HEK293 (cell line): ENCODE data around the gene TP63.
"Not testable (repeated sequence)": the region's sequence is repeated elsewhere in the genome, so short reads cannot be mapped to it uniquely, and the experiment has no call there.

Experiments
- CTCF ChIA-PET: fragments of 350-600 bp; formaldehyde crosslinking; extraction: SDS; loops from one replicate; lab custom pipeline; 2021; ENCODE audit warnings: antibody characterized with exemption; lab: Yijun Ruan, JAX
- POLR2A ChIA-PET: fragments of 300-600 bp; formaldehyde crosslinking; extraction: SDS; loops from one replicate; lab custom pipeline; 2020; ENCODE audit warnings: antibody characterized with exemption, inconsistent platforms; lab: Yijun Ruan, JAX
- H3K27ac ChIP-seq: fragments of 200-500 bp; sonication (Bioruptor generic); 2 replicates; pipeline ENCODE4 v1.5.1; 2014; ENCODE audit warnings: low read depth, low read length, control low read depth, inconsistent platforms; ENCODE audit errors: extremely low read depth
- H3K36me3 ChIP-seq, 2 experiments: fragments of 200-500 bp in 1 of 2; sonication (Bioruptor generic) in 1 of 2; 1 replicate in 1 of 2; 2 replicates in 1 of 2; pipeline ENCODE4 v1.5.1; 2014 to 2017; ENCODE audit warnings: inconsistent platforms in 2 of 2, low read length in 2 of 2; ENCODE audit not compliant: control insufficient read depth in 2 of 2, insufficient read depth in 1 of 2
- H3K4me1 ChIP-seq: fragments of 200-500 bp; sonication (Bioruptor generic); 2 replicates; pipeline ENCODE4 v1.5.1; 2014; ENCODE audit warnings: mild to moderate bottlenecking, low read length, inconsistent platforms; ENCODE audit not compliant: control insufficient read depth, insufficient read depth
- H3K4me3 ChIP-seq: 2 replicates; pipeline ENCODE4 v1.5.1; 2011; ENCODE audit warnings: low read depth, mild to moderate bottlenecking, control low read depth, low read length, moderate library complexity
- H3K9me3 ChIP-seq: fragments of 200-500 bp; sonication (Bioruptor generic); 2 replicates; pipeline ENCODE4 v1.5.1; 2014; ENCODE audit warnings: low read depth, low read length, inconsistent platforms; ENCODE audit not compliant: control insufficient read depth, insufficient read depth
- BCL11A ChIP-seq: fragments of 450-650 bp; formaldehyde crosslinking; IDR thresholded peaks from 2 replicates; pipeline ENCODE4 v1.5.1; 2016; ENCODE audit warnings: low read depth, missing biosample characterization, missing genetic modification characterization
- SALL2 ChIP-seq: fragments of 450-650 bp; formaldehyde crosslinking; IDR thresholded peaks from 2 replicates; pipeline ENCODE4 v1.5.0; 2017; ENCODE audit warnings: missing biosample characterization, mild to moderate bottlenecking, missing genetic modification characterization, borderline replicate concordance
- ZBTB17 ChIP-seq: fragments of 450-650 bp; formaldehyde crosslinking; IDR thresholded peaks from 2 replicates; pipeline ENCODE4 v1.5.1; 2016; ENCODE audit warnings: missing biosample characterization, missing genetic modification characterization
- ZBTB7A ChIP-seq: fragments of 450-650 bp; formaldehyde crosslinking; IDR thresholded peaks from 2 replicates; pipeline ENCODE4 v1.5.1; 2016; ENCODE audit warnings: low read depth, missing biosample characterization, missing genetic modification characterization
- ZFP69B ChIP-seq: fragments of 450-650 bp; formaldehyde crosslinking; IDR thresholded peaks from 2 replicates; pipeline ENCODE4 v1.5.1; 2016; ENCODE audit warnings: missing biosample characterization, missing genetic modification characterization
- ZIC2 ChIP-seq: fragments of 450-650 bp; formaldehyde crosslinking; IDR thresholded peaks from 2 replicates; pipeline ENCODE4 v1.5.1; 2016; ENCODE audit warnings: missing biosample characterization, missing genetic modification characterization
- ZNF146 ChIP-seq: fragments of 450-650 bp; formaldehyde crosslinking; IDR thresholded peaks from 2 replicates; pipeline ENCODE4 v1.5.1; 2016; ENCODE audit warnings: missing biosample characterization, missing genetic modification characterization
- ZNF175 ChIP-seq: fragments of 450-650 bp; formaldehyde crosslinking; IDR thresholded peaks from 2 replicates; pipeline ENCODE4 v1.5.1; 2016; ENCODE audit warnings: missing biosample characterization, missing genetic modification characterization
- ZNF514 ChIP-seq: fragments of 450-650 bp; formaldehyde crosslinking; IDR thresholded peaks from 2 replicates; pipeline ENCODE4 v1.5.1; 2016; ENCODE audit warnings: missing biosample characterization, missing genetic modification characterization
- ZNF529 ChIP-seq: fragments of 450-650 bp; formaldehyde crosslinking; IDR thresholded peaks from 2 replicates; pipeline ENCODE4 v1.5.1; 2017; ENCODE audit warnings: missing genetic modification characterization, missing biosample characterization; ENCODE audit not compliant: insufficient replicate concordance
- ZNF629 ChIP-seq: fragments of 450-650 bp; formaldehyde crosslinking; IDR thresholded peaks from 2 replicates; pipeline ENCODE4 v1.5.1; 2017; ENCODE audit warnings: missing biosample characterization, missing genetic modification characterization
- ZNF837 ChIP-seq: fragments of 450-650 bp; formaldehyde crosslinking; IDR thresholded peaks from 2 replicates; pipeline ENCODE4 v1.5.1; 2016; ENCODE audit warnings: missing biosample characterization, missing genetic modification characterization
- ZXDB ChIP-seq: fragments of 450-650 bp; formaldehyde crosslinking; IDR thresholded peaks from 2 replicates; pipeline ENCODE4 v1.5.1; 2016; ENCODE audit warnings: missing biosample characterization, missing genetic modification characterization
- TF ChIP-seq, protein P1 (sequence below): fragments of 450-650 bp; IDR thresholded peaks from 2 replicates; pipeline ENCODE4 v1.5.1; 2018; ENCODE audit warnings: missing biosample characterization, mild to moderate bottlenecking, missing genetic modification characterization
- TF ChIP-seq, protein P2 (sequence below): fragments of 450-650 bp; formaldehyde crosslinking; IDR thresholded peaks from 2 replicates; pipeline ENCODE4 v1.5.1; 2017; ENCODE audit warnings: missing biosample characterization, missing genetic modification characterization

Gene TP63

DNA sequence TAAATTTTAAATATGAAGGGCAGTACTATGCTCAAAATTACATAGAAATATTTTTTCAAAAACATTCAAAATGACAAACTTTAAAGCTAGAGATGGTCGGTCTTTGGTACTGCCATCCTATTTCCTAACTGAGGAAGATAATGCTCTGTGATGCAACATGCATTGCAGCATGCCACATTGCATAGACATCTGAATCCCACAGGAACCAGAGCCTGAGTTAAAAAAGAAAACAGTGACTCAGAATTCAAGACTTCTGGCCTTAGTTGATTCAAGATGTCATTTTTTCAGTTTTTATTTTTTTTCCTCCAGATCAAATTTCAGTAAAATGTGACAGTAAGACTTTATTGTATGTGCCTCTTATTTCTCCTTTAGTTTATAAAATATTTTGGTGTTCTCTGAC, 33.1 kb downstream of the TP63 start:
- H3K9me3 ChIP-seq = no peaks in the 10 kb centered on the region
- TF ChIP-seq, protein P1, sequence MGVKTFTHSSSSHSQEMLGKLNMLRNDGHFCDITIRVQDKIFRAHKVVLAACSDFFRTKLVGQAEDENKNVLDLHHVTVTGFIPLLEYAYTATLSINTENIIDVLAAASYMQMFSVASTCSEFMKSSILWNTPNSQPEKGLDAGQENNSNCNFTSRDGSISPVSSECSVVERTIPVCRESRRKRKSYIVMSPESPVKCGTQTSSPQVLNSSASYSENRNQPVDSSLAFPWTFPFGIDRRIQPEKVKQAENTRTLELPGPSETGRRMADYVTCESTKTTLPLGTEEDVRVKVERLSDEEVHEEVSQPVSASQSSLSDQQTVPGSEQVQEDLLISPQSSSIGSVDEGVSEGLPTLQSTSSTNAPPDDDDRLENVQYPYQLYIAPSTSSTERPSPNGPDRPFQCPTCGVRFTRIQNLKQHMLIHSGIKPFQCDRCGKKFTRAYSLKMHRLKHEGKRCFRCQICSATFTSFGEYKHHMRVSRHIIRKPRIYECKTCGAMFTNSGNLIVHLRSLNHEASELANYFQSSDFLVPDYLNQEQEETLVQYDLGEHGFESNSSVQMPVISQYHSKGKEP (tag by site-specific recombination) = peak; percentile 63
- TF ChIP-seq BCL11A (tag by site-specific recombination) (no peak), SALL2 (tag by site-specific recombination) (no peak), ZNF529 (no peak), ZNF146 (tag by site-specific recombination) (no peak), ZNF837 (tag by site-specific recombination) (no peak)
- TF ChIP-seq, protein P2, sequence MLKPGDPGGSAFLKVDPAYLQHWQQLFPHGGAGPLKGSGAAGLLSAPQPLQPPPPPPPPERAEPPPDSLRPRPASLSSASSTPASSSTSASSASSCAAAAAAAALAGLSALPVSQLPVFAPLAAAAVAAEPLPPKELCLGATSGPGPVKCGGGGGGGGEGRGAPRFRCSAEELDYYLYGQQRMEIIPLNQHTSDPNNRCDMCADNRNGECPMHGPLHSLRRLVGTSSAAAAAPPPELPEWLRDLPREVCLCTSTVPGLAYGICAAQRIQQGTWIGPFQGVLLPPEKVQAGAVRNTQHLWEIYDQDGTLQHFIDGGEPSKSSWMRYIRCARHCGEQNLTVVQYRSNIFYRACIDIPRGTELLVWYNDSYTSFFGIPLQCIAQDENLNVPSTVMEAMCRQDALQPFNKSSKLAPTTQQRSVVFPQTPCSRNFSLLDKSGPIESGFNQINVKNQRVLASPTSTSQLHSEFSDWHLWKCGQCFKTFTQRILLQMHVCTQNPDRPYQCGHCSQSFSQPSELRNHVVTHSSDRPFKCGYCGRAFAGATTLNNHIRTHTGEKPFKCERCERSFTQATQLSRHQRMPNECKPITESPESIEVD (tag by site-specific recombination) = 0 out of 2 replicates have a peak, but pooled peaks have one; percentile 18
- TF ChIP-seq, all 188 proteins: peak for 2
- POLR2A ChIA-PET = no interaction called here
- Histone ChIP-seq H3K36me3 (no peaks in the 10 kb centered on the region), H3K27ac (no peak overlapping the region), H3K4me1 (no peaks in the 10 kb centered on the region), H3K4me3 (no peak overlapping the region)
- CTCF ChIA-PET = interaction anchor here (1.3 kb wide), 1 partner anchor 12 kb away, joined by 8 read pairs; no protein-coding TSS in a partner anchor

DNA sequence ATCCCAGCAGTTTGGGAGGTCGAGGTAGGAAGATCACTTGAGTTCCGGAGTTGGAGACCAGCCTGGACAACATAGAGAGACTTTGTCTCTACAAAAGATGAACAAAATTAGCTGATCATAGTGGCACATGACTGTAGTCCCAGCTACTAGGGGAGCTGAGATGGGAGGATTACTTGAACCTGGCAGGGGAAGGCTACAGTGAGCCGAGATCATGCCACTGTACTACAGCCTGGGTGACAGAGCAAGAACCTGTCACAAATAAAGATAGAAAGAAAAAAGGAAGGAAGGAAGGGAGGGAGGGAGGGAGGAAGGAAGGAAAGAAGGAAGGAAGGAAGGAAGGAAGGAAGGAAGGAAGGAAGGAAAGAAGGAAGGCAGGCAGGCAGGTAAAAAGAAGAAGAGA, 41.2 kb downstream of the TP63 start:
- H3K4me1 ChIP-seq, H3K9me3 ChIP-seq, H3K27ac ChIP-seq, H3K36me3 ChIP-seq, H3K4me3 ChIP-seq, POLR2A ChIA-PET: not testable (repeated sequence)
- CTCF ChIA-PET = interaction anchor here (0.7 kb wide), 1 partner anchor 256 kb away, joined by 3 read pairs; no protein-coding TSS in a partner anchor

DNA sequence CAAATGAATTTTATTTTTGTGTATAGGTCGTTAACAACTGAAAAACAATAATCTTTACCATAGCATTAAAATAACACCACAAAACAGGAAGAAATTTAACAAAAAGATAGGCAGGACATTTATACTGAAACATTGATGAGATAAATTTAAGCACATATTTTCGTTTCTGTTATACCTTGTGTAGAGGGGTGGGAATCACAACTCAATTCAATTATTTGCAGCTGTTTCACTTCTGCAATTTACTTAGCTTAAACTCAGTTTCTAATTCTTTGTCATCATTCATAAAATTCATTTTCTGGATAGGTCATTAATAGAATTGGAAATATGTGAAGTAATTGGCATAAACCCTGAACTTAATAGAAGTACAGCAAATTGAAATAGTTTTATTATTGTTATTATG, 42.3 kb downstream of the TP63 start:
- CTCF ChIA-PET = interaction anchor here (1.2 kb wide), 1 partner anchor 401 kb away, joined by 4 read pairs; no protein-coding TSS in a partner anchor
- Histone ChIP-seq H3K27ac (no peak overlapping the region), H3K36me3 (no peaks in the 10 kb centered on the region), H3K4me1 (no peaks in the 10 kb centered on the region)
- POLR2A ChIA-PET = no interaction called here
- TF ChIP-seq ZNF514 (tag by site-specific recombination) (no peak), ZNF629 (no peak), ZBTB7A (tag by site-specific recombination) (no peak), ZXDB (tag by site-specific recombination) (no peak), ZIC2 (tag by site-specific recombination) (no peak), SALL2 (tag by site-specific recombination) (no peak), ZNF175 (tag by site-specific recombination) (no peak)
- TF ChIP-seq, all 188 proteins: peak for 0
- no peaks in the 10 kb centered on the region for H3K9me3 ChIP-seq
- H3K4me3 ChIP-seq = no peak overlapping the region

DNA sequence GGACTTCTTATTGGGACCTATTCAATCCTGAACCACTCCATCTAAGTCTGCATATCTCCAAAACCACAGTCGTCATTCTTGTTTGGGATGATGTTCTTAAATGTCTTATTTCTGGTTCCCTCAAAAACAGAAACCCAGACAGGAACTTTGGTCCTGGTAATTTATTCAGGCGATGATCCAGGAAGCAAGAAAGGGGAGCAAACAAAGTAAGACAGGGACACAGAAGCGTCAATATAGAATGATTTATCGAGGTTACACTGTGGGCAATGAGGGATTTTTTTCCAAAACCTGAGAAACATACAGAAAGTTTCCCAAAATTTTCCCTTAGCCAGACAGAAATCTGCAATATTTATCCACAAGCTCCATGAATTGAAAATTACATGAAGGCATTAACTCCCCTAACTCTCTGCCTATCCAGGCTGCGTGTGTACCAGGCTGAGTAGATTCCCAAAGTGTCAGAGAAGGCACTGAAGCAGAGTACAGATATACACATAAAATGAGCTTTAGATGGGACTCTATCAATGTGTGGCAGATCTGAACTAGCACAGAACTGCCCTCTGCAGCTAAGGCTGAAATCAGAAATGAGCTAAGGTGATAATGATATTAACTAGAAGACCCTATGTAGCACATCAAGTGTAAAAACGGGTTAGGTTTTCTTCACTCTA, 43.2 kb downstream of the TP63 start:
- H3K4me3 ChIP-seq = no peak overlapping the region
- no peaks in the 10 kb centered on the region for H3K9me3 ChIP-seq
- ChIA-PET POLR2A (no interaction called here), CTCF (interaction anchor here (0.5 to 1.2 kb wide), 3 partner anchors 231 to 402 kb away, joined by 3 to 5 read pairs (median 4); no protein-coding TSS in a partner anchor)
- no peak overlapping the region for H3K27ac ChIP-seq
- no peaks in the 10 kb centered on the region for H3K36me3 ChIP-seq
- no peaks in the 10 kb centered on the region for H3K4me1 ChIP-seq
- TF ChIP-seq ZFP69B (no peak), ZBTB17 (tag by site-specific recombination) (0 out of 2 replicates have a peak, but pooled peaks have one; percentile 33)
